Anterior cingulate cortex (tissue), 58 donors: Measurements from ENCODE around the gene PKP4.
A peak's percentile ranks its signal among the peaks of the same experiment; 100 is the strongest.

Source experiments
- DNase-seq, 58 donors: peaks; one replicate each; lab custom pipeline; 2025; lab: John Stamatoyannopoulos, UW

Gene PKP4

GRCh38 chr2:158497486-158497885, 40.7 kb downstream of the PKP4 start:
- no peak for DNase-seq

GRCh38 chr2:158498043-158498748, 41.4 kb downstream of the PKP4 start:
- no peak for DNase-seq

GRCh38 chr2:158498749-158499136, 42.0 kb downstream of the PKP4 start:
- DNase-seq = no peak

- no peak for DNase-seq
These were observed 42.6 kb downstream of the PKP4 start for GRCh38 chr2:158499383-158499782.

- DNase-seq = no peak
These were observed 43.6 kb downstream of the PKP4 start for GRCh38 chr2:158500333-158500732.

GRCh38 chr2:158501301-158501700, 44.5 kb downstream of the PKP4 start:
- peak in 45 of 58 donors; percentile 2 to 80 (median 32) for DNase-seq

GRCh38 chr2:158502974-158503373, 46.2 kb downstream of the PKP4 start:
- DNase-seq = no peak

- DNase-seq = no peak
These were observed 47.3 kb downstream of the PKP4 start for GRCh38 chr2:158504088-158504487.

- DNase-seq = no peak
These were observed 48.7 kb downstream of the PKP4 start for GRCh38 chr2:158505448-158505934.

- no peak for DNase-seq
These were observed 50.4 kb downstream of the PKP4 start for GRCh38 chr2:158507141-158507540.

- DNase-seq = no peak
These were observed 50.9 kb downstream of the PKP4 start for GRCh38 chr2:158507679-158508078.

- DNase-seq = no peak
These were observed 53.4 kb downstream of the PKP4 start for GRCh38 chr2:158509928-158510797.

- no peak for DNase-seq
These were observed 54.1 kb downstream of the PKP4 start for GRCh38 chr2:158510887-158511286.

GRCh38 chr2:158511706-158512105, 55.0 kb downstream of the PKP4 start:
- DNase-seq = no peak

GRCh38 chr2:158512323-158512722, 55.6 kb downstream of the PKP4 start:
- DNase-seq = no peak

GRCh38 chr2:158513841-158514240, 57.1 kb downstream of the PKP4 start:
- no peak for DNase-seq

- DNase-seq = no peak
These were observed 61.3 kb downstream of the PKP4 start for GRCh38 chr2:158518084-158518483.

GRCh38 chr2:158519481-158519880, 62.7 kb downstream of the PKP4 start:
- DNase-seq = no peak

GRCh38 chr2:158529379-158530259, 72.9 kb downstream of the PKP4 start:
- DNase-seq = no peak

GRCh38 chr2:158530829-158531228, 74.1 kb downstream of the PKP4 start:
- DNase-seq = no peak

GRCh38 chr2:158533009-158533408, 76.3 kb downstream of the PKP4 start:
- DNase-seq = no peak
